Inferior parietal cortex (tissue), 1 donor: ENCODE data around the gene PDE6D.
"Not testable (repeated sequence)": the region's sequence is repeated elsewhere in the genome, so short reads cannot be mapped to it uniquely, and the experiment has no call there.

ENCODE experiments used
- DNase-seq: peaks from one replicate; pipeline ENCODE4 v3.0.0-alpha.2; 2016; ENCODE audit errors: extremely low spot score

The PDE6D gene

GRCh38 chr2:231769170-231770136 lies 11.6 kb downstream of the PDE6D start:
- no peak for DNase-seq

- DNase-seq, result no peak
Measured at GRCh38 chr2:231765496-231765929, 15.6 kb downstream of the PDE6D start.

- no peak for DNase-seq
Measured at GRCh38 chr2:231764760-231765159, 16.3 kb downstream of the PDE6D start.

- DNase-seq, result no peak
Measured at GRCh38 chr2:231764124-231764523, 17.0 kb downstream of the PDE6D start.

GRCh38 chr2:231761735-231762134 lies 19.3 kb downstream of the PDE6D start:
- DNase-seq, result no peak

- DNase-seq, result no peak
Measured at GRCh38 chr2:231752061-231752460, 29.0 kb downstream of the PDE6D start.

- no peak for DNase-seq
Measured at GRCh38 chr2:231751042-231751815, 29.9 kb downstream of the PDE6D start.

GRCh38 chr2:231749016-231749415 lies 32.1 kb downstream of the PDE6D start:
- not testable (repeated sequence) for DNase-seq

GRCh38 chr2:231748153-231748896 lies 32.8 kb downstream of the PDE6D start:
- not testable (repeated sequence) for DNase-seq

- no peak for DNase-seq
Measured at GRCh38 chr2:231745303-231746038, 35.6 kb downstream of the PDE6D start.

- DNase-seq, result no peak
Measured at GRCh38 chr2:231743376-231744116, 37.5 kb downstream of the PDE6D start.

- DNase-seq, result no peak
Measured at GRCh38 chr2:231737761-231738160, 43.3 kb downstream of the PDE6D start.

- no peak for DNase-seq
Measured at GRCh38 chr2:231732604-231733003, 48.5 kb downstream of the PDE6D start.

GRCh38 chr2:231727621-231728020 lies 53.5 kb downstream of the PDE6D start:
- no peak for DNase-seq

GRCh38 chr2:231726276-231726675 lies 54.8 kb downstream of the PDE6D start:
- DNase-seq, result no peak

- no peak for DNase-seq
Measured at GRCh38 chr2:231725476-231725875, 55.6 kb downstream of the PDE6D start.

GRCh38 chr2:231722721-231723307 lies 58.3 kb downstream of the PDE6D start:
- no peak for DNase-seq

- no peak for DNase-seq
Measured at GRCh38 chr2:231720987-231721966, 59.8 kb downstream of the PDE6D start.
